GM12864 (cell line): ENCODE measurements around the gene TP53BP1.

Experiments
- DNase-seq: peaks from one replicate; pipeline ENCODE4 v3.0.0-alpha.2; 2011; ENCODE audit warnings: low read depth
- H3K4me3 ChIP-seq: 2 replicates; pipeline ENCODE4 v1.5.1; 2011; ENCODE audit warnings: mild to moderate bottlenecking, low read depth, low read length, control low read depth
- TF ChIP-seq, protein P1 (sequence below): IDR thresholded peaks from 2 replicates; pipeline ENCODE4 v1.5.1; 2011; ENCODE audit warnings: low read depth, mild to moderate bottlenecking, moderate library complexity, low read length, control low read depth, inconsistent platforms; ENCODE audit errors: missing control alignments

TP53BP1 gene

DNA sequence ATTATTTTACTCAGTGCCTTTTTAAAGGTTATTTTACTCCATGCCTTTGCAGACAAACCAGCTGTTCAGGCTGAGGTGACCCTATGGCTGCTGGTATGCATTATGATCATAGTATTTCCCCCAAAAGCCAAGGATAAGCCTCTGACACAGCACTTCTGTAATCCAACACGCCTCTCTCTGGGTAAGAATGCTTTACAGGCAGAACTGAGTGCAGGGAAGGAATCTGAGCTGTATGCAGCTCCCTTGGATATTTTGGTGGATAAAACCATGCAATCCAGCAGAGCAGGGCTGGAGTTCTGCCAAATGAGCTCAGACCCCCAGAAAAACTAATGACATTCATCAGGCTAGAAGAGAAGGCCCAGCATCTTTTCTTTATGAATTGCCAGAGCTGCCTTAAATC lies 12.8 kb upstream of the TP53BP1 start:
- no peak for DNase-seq

DNA sequence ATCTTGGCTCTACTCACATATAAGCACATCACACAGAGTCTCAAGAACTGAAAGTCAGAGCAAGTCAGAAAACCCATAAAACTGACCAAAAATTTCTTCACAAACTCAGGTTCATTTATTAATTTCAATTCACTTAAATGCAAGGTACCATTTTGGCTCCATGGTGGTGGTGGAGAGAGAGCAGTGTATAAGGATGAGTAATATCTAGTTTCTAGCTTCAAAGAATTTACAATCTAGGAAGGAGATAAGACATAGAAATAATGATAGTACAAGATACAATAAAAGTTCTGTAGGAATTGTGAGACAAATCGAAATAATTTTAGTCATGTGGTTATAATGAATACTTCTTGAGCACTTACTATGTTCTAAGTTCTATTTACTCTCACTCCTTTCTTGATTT lies 6.7 kb upstream of the TP53BP1 start:
- no peak overlapping the region for H3K4me3 ChIP-seq
- TF ChIP-seq, protein P1, sequence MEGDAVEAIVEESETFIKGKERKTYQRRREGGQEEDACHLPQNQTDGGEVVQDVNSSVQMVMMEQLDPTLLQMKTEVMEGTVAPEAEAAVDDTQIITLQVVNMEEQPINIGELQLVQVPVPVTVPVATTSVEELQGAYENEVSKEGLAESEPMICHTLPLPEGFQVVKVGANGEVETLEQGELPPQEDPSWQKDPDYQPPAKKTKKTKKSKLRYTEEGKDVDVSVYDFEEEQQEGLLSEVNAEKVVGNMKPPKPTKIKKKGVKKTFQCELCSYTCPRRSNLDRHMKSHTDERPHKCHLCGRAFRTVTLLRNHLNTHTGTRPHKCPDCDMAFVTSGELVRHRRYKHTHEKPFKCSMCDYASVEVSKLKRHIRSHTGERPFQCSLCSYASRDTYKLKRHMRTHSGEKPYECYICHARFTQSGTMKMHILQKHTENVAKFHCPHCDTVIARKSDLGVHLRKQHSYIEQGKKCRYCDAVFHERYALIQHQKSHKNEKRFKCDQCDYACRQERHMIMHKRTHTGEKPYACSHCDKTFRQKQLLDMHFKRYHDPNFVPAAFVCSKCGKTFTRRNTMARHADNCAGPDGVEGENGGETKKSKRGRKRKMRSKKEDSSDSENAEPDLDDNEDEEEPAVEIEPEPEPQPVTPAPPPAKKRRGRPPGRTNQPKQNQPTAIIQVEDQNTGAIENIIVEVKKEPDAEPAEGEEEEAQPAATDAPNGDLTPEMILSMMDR = no peak
- DNase-seq = no peak

More for the DNA sequence above, 12.8 kb upstream of the TP53BP1 start:
- H3K4me3 ChIP-seq = no peak overlapping the region
- TF ChIP-seq, protein P1 = no peak

DNA sequence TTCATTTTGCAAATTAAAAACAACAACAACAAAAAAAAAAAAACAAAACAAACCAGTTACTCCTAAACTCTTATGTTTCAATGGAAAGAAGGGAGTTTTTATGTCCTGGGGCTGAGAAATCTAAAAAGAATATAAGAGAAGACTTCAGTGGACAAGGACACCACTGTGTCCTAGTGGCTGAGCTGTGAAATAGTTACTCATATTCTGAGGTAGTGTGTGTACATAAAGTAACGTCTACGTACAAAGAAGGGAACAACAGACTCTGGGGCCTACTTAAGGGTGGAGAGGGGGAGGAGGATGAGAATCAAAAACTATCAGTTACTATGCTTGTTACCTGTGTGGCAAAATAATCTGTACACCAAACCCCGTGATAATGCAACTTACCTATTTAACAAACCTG lies 6.0 kb upstream of the TP53BP1 start:
- TF ChIP-seq, protein P1 = no peak
- DNase-seq = no peak
- no peak overlapping the region for H3K4me3 ChIP-seq

DNA sequence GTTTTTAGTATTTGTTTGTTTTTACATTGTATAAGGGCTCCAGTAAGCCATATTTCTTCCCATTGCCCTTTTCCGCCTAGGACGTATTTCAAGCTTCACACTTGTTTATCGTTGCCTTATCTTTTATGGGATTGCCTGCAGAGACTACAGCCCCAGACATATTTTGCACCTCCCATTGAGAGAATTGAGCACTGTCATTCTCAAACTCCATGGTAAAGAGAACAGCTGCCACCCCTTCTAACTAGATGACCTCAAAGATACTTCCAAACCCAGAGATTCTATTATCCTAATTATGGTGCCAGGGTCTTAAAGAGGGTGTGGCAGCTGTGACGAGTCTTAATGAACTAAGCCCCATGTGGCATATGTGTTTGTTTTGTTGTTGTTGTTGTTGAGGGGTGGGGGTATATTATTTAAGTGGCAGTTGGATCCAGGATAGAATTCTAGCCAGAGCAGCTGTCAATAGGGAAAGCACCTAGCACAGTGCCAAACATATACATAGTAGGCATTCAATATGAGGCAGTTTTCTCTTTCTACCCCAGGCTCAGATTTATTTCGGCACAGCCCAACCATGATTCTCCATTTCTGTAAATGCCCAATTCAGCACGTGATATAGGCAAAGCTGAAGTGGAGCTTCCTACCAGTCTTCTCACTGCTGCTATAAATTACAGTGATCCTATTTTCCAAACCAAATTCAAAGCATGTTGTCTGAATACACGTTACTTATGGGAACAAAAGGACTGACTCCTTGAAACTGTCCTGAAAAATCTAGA lies 932 bp upstream of the TP53BP1 start:
- no peak for DNase-seq
- H3K4me3 ChIP-seq = peak overlapping the region; percentile 82; the same call in 1 of the 2 replicates
- TF ChIP-seq, protein P1 = no peak

DNA sequence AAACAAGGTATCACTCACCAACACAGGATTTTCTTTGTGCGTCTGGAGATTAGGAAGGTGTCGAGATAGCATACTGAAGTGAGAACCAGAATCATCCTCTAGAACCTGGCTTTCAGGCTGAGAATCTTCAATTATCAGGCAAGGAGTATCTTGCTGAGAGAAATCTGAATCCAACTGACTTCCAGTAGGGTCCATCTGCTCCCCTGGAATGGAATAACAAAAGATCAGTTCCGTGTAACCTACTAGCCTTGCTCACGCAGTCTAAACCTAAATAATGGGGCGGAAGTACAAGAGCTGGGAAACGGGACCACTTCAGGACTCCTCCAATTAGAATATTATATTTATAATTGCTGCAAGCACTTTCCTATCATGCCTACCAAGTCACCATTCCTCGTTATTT lies 690 bp downstream of the TP53BP1 start:
- H3K4me3 ChIP-seq = peak overlapping the region; percentile 82
- no peak for DNase-seq
- TF ChIP-seq, protein P1 = no peak

DNA sequence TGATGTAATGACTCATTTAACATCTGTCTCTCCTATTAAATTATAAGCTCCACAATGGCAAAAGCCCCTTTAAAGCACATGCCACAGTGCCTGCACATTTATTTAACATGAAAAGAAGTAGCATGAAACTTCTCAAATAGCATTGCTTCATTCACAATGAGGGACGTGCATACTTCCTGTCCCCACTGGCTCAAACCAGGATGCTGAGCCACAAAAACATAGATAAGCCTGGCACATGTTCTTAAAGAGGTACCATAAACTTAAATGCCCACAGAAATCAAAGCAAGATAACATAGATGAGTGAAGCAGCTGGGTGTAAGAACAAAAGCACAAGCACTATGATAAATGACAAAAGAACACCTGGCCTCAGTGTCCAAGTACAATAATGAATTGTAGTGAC lies 3.8 kb downstream of the TP53BP1 start:
- DNase-seq = no peak
- no peak overlapping the region for H3K4me3 ChIP-seq

More for the DNA sequence above, 3.8 kb downstream of the TP53BP1 start:
- TF ChIP-seq, protein P1 = no peak
